EL (cell line): Measurements from ENCODE around the gene TGFBR2.

Experiments
- DNase-seq: peaks from one replicate; pipeline ENCODE4 v3.0.0-alpha.2; 2016

TGFBR2 gene

DNA sequence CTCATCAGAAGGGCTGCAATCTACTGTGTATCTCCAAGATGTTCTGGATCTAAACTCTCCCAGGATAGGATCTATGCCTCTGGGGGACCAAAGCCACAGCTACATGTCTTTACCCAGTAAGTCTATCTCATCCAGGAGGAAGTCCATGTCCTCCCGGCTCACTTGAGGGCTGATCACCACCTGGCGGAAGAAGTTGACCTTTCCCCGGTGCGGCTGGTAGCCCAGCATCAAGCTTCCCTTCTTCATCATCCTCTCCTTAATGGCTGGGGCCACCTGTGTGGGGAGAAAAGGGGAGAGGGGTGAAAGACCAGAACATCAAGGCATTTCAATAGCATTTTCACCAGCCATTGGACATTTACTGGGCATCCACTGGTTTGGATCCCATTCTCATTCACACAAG lies 121.7 kb downstream of the TGFBR2 start:
- DNase-seq: no peak

DNA sequence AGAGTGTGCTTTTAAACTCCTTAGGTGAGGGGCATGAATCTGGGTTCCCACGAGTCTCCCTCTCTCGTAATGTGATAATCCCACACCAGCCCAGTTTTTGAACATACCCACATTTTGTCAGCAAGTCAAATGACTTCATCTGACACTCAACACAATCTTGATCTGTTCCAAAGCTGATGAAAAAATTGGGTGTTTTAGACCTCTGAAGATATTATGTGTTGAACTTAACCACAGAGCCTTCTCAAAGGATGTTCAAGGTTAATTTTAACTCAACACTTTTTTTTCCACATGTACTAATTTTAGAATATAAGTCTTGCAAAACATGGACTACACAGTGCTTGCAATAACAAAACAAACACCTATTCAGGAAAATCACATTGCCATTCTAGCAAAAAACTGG lies 123.1 kb downstream of the TGFBR2 start:
- DNase-seq: no peak

DNA sequence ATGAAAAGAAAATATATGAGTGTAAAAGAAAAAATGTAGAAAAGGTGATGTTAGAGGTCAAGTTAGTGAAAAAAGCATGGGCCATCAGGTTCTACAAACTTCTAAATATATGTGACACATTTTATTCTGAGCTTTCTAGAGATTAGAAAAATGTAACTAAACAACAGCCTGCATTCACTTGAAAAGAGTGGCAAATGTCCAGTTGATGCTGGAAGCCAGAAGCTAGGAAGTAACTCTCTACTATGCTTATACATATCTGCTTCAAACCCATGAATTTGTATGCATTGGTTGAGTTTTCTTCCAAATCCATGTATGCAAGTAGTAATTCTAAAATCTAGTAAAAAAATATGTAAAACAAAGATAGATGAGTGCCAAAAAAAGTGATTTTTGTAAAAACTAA lies 123.5 kb downstream of the TGFBR2 start:
- no peak for DNase-seq

DNA sequence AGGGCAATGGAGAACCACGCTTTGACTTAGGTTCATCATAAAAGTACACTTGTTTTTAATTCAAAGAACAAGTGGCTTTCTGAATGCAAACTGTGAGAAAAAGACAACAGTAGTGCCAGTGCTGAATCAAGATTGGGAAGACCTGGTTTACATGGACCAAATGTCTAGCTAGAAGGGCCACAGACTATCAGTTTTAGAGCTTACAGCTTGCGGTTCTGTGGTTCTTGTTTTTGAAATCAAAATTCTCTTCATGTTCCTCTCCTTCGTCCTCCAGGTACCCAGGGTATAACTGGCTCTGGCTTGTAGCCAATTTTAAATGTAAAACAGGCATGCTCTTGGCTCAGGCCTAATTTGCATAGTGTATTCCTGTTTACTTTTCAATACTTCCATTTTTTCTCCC lies 124.6 kb downstream of the TGFBR2 start:
- DNase-seq: no peak

DNA sequence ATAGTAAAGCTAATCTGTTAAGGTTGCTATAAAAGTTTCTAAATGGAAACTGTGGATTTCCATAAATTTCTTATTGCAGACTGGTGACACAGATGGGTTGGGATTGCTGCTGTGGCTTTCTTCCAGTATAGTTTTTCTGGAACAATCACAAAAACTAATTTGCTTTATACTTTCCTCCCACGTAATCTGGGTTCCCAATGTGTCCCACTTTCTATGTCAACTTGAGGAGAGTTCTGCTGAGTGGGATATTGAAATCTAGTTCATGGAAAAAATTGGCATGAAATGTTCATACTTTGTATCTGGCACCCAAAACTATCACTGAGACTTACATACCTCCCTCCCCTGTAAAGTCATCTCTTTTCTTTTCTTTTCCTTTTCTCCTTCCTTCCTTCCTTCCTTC lies 126.8 kb downstream of the TGFBR2 start:
- DNase-seq: no peak

DNA sequence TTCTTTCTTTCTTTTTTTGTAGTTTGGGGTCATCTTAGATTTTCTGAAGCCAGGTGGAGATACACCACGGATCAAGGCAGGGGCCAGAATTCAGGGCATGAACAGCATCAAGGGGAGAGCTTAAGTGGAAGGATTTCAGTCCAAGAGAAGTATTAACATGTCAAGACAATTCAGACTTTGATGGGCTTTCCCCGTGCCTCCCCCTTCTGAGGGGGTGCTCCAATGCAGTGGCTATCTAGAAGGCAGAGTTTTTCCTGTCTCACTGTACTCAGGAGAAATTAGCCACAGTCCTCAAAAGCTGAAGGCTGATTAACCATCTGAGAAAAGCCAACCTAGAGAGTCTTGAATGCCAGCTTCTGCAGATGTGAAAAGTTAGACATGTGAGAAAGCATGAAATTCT lies 127.3 kb downstream of the TGFBR2 start:
- DNase-seq: no peak

DNA sequence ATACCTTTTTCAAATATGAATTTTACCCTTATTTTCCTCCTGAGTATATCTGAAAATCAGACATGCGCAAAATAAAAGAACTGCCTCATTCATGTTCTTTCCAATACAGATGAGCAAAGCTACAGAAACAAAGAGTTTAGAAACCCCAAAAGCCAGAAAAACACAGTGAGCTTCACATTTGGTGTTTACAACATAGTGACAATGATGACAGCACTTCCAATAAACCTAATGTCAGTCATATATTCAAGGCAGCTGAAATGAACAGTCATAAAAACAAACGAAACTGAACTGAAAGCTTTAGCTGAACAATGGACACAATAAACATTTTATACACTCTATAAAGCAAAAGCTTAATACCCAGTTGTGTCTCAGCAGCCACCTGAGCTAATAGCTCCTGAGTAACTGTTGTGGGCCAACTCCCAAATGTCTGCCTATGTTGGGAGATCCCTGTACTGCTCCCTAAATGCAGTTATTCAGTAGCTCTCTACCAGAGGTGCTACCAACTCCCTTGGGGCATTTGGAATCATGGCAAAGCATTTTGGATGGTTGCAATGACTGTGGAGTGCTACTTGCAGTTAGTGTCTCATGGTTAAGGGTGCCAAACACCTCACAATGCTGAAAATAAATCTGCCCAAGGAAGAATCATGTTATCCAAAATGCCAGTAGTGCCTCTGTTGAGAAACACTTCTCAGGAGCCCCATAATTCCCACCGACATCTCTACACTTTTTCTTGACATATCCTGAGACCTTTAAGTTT lies 131.5 kb downstream of the TGFBR2 start:
- DNase-seq: no peak

DNA sequence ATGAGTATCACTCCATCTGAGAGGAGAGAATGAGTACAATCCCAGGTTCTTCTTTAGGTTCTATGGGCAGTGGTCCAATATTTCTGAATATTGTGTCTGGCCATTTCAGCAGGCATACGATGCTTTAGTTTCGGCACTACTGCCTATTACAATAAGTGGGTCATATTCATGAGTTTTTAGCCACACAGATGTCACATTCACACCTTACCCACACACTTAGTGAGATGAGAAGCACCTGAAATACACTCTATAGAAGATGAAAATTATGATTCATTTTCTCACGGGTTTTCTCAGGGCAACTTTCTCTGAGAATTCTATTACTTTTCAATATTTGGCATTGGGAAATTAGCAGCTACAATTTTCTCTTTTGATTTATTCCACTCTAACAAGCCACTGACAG lies 132.2 kb downstream of the TGFBR2 start:
- no peak for DNase-seq

DNA sequence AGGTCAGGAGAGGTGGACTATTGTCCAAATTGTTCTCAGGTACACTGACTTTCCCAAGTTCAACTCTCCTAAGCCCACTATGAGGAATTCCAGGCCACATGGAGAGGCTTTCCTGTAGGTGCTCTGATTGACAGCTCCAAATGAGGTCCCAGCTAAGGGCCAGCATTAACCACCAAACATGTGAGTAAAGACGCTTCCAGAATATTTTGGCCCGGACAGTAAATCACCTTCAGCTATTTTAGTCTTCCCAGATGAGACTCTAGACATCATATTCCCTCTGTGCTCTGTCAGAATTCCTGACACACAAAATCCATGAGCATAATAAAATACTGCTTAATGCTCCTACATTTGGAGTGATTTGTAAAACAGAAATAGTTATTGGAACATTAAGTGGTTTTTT lies 135.5 kb downstream of the TGFBR2 start:
- no peak for DNase-seq

DNA sequence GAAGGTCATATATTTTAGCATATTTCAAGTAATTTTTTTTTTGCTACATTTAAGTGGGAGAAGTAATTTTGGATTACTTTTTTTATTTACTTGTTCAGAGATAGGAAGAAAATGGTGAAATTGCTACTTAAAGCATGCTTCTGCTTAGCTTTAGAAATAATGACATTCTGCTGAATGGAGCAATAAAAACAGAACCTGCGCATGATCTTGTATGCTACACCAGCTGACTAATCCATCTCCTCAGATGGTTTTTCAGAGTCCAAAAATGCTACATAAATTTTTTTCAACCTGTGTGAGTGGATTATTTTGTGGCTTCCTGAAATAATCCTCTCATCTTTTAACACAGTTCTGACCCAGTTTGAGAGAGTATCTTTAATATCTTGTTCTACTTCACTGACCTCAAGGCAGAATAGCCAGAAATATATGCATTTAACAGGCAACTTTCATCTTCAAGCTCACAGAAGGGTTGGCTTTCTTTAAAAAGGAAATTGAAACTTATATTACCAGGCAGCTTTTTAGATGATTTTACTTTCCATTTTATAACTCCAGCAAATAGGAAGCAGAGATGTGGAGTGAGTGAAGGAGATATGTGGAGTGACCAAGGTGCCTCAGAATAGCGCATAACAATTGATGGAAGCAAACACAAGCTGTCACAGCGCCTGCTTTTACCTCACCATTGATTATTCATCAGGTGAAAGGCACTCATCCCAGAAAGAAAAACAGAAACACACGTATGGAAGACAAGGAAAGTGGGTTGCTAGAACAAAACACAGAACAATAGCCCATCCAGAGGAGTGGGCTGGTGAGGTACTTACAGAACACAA lies 136.6 kb downstream of the TGFBR2 start:
- DNase-seq: no peak
